Esophagus muscularis mucosa (tissue), 4 donors: Measurements from ENCODE around the gene ADGRB3. TPM values are rescaled to one million over a fixed set of nuclear protein-coding genes. Genes with fewer than 3 reads are reported as not detected.

Experiments
- DNase-seq: peaks from one replicate; pipeline ENCODE4 v3.0.0-alpha.2; 2017; ENCODE audit errors: extremely low spot score
- H3K27ac ChIP-seq, 4 donors: fragments of 200-600 bp; sonication (generic); replicated peaks in 1 of 4; 1 replicate in 3 of 4; 2 replicates in 1 of 4; pipeline ENCODE4 v1.5.1; 2016 to 2019; ENCODE audit warnings: mild to moderate bottlenecking in 1 of 4
- H3K27me3 ChIP-seq, 4 donors: fragments of 200-600 bp; sonication (generic); one replicate each; pipeline versions ENCODE4 v1.5.1 to v1.6.0; 2016 to 2019
- H3K36me3 ChIP-seq, 4 donors: fragments of 200-600 bp; sonication (generic); one replicate each; pipeline ENCODE4 v1.5.1; 2016 to 2019
- H3K4me1 ChIP-seq, 4 donors: fragments of 200-600 bp; sonication (generic); one replicate each; pipeline ENCODE4 v1.5.1; 2016 to 2019
- H3K4me3 ChIP-seq, 4 donors: fragments of 200-600 bp; sonication (generic); 1 replicate in 2 of 4; 2 replicates in 2 of 4; pipeline ENCODE4 v1.5.1; 2016 to 2019; ENCODE audit warnings: mild to moderate bottlenecking in 4 of 4, moderate library complexity in 1 of 4
- H3K9me3 ChIP-seq, 4 donors: fragments of 200-600 bp; sonication (generic); 1 replicate in 3 of 4; 2 replicates in 1 of 4; pipeline ENCODE4 v1.5.1; 2016 to 2019
- CTCF ChIP-seq, 3 experiments: fragments of 200-600 bp in 2 of 3; fragments of 450-650 bp in 1 of 3; sonication (generic) in 2 of 3; IDR thresholded peaks; one replicate each; pipeline ENCODE4 v1.5.1; 2017 to 2019; ENCODE audit warnings: antibody characterized with exemption in 3 of 3, mild to moderate bottlenecking in 2 of 3, moderate library complexity in 1 of 3
- EP300 ChIP-seq: sonication (generic); formaldehyde crosslinking; IDR thresholded peaks from one replicate; pipeline ENCODE4 v1.6.1; 2017; ENCODE audit warnings: antibody characterized with exemption
- POLR2A ChIP-seq: fragments of 450-650 bp; IDR thresholded peaks from one replicate; pipeline ENCODE4 v1.6.1; 2017; ENCODE audit warnings: antibody characterized with exemption, moderate library complexity, mild to moderate bottlenecking, low read depth
- POLR2AphosphoS5 ChIP-seq, 2 donors: sonication (generic); formaldehyde crosslinking; IDR thresholded peaks; one replicate each; pipeline ENCODE4 v1.6.1; 2017; ENCODE audit warnings: antibody characterized with exemption in 2 of 2
- WGBS: methylation state at CpG from one replicate; pipeline ENCODE4 v1.1.5; 2018; 5-methylcytosine and 5-hydroxymethylcytosine counted together
- intact Hi-C: fragments of 100-400 bp; cut with DNase I; formaldehyde crosslinking; loops from one replicate; pipeline ENCODE4 v1.15.1; 2023
- total RNA-seq, 4 donors: library from RNA; depleted of rRNA; stranded (reverse); fragments of >200 nt; gene quantifications; one replicate each; pipeline versions ENCODE4 v1.1.0 to v1.2.1, GENCODE V29; 2016

The ADGRB3 gene
- total RNA-seq, 4 donors from 2014 or later: 4.9 to 6.3 (median 5.8) TPM

GRCh38 chr6:69084746-69085335 is 449.8 kb downstream of the ADGRB3 start:
- Histone ChIP-seq H3K9me3 (no peaks in the 10 kb centered on the region), H3K27ac (no peak overlapping the region), H3K4me1 (no peaks in the 10 kb centered on the region), H3K27me3 (no peaks in the 10 kb centered on the region), H3K36me3 (no peaks in the 10 kb centered on the region), H3K4me3 (no peak overlapping the region)
- WGBS: 74% methylated on average over 4 of the region's 4 CpGs
- no peak for TF ChIP-seq POLR2AphosphoS5 (IDR thresholded peaks at IDR 0.05)
- TF ChIP-seq CTCF (IDR thresholded peaks at IDR 0.05): no peak
- TF ChIP-seq EP300: no peak
- no peak for TF ChIP-seq POLR2A
- no peak for DNase-seq
- intact Hi-C loops: no loop called here

GRCh38 chr6:69086689-69087088 is 451.6 kb downstream of the ADGRB3 start:
- Histone ChIP-seq H3K36me3 (no peaks in the 10 kb centered on the region), H3K4me1 (peaks cover 0 to 4% (median 0%) of the 10 kb centered on the region in 4 donors), H3K9me3 (no peaks in the 10 kb centered on the region), H3K4me3 (no peak overlapping the region), H3K27ac (no peak overlapping the region), H3K27me3 (no peaks in the 10 kb centered on the region)
- 91% methylated on average over 2 of the region's 2 CpGs for WGBS
- DNase-seq: no peak
- TF ChIP-seq POLR2AphosphoS5 (IDR thresholded peaks at IDR 0.05) (no peak), CTCF (IDR thresholded peaks at IDR 0.05) (no peak), EP300 (no peak), POLR2A (no peak)
- intact Hi-C loops: no loop called here

GRCh38 chr6:69089539-69089938 is 454.5 kb downstream of the ADGRB3 start:
- no peak overlapping the region for H3K27ac ChIP-seq
- H3K36me3 ChIP-seq: no peaks in the 10 kb centered on the region
- intact Hi-C loops: no loop called here
- peaks cover 0 to 4% (median 0%) of the 10 kb centered on the region in 4 donors for H3K4me1 ChIP-seq
- H3K4me3 ChIP-seq: no peak overlapping the region
- DNase-seq: no peak
- H3K27me3 ChIP-seq: no peaks in the 10 kb centered on the region
- no peak for TF ChIP-seq POLR2A
- TF ChIP-seq POLR2AphosphoS5 (IDR thresholded peaks at IDR 0.05): no peak
- TF ChIP-seq EP300: no peak
- TF ChIP-seq CTCF (IDR thresholded peaks at IDR 0.05): no peak
- WGBS: 88% methylated on average over 1 of the region's 1 CpG
- H3K9me3 ChIP-seq: no peaks in the 10 kb centered on the region

GRCh38 chr6:69090132-69090531 is 455.1 kb downstream of the ADGRB3 start:
- intact Hi-C loops: no loop called here
- Histone ChIP-seq H3K36me3 (no peaks in the 10 kb centered on the region), H3K9me3 (no peaks in the 10 kb centered on the region), H3K27ac (no peak overlapping the region), H3K4me3 (no peak overlapping the region), H3K4me1 (peaks cover 0 to 4% (median 0%) of the 10 kb centered on the region in 4 donors), H3K27me3 (no peaks in the 10 kb centered on the region)
- WGBS: 69% methylated on average over 1 of the region's 1 CpG
- TF ChIP-seq POLR2AphosphoS5 (IDR thresholded peaks at IDR 0.05) (no peak), CTCF (IDR thresholded peaks at IDR 0.05) (no peak), EP300 (no peak), POLR2A (no peak)
- no peak for DNase-seq

GRCh38 chr6:69096681-69097080 is 461.6 kb downstream of the ADGRB3 start:
- H3K36me3 ChIP-seq: no peaks in the 10 kb centered on the region
- no peaks in the 10 kb centered on the region for H3K9me3 ChIP-seq
- no peak for TF ChIP-seq POLR2AphosphoS5 (IDR thresholded peaks at IDR 0.05)
- no peak for TF ChIP-seq POLR2A
- no peak for TF ChIP-seq CTCF (IDR thresholded peaks at IDR 0.05)
- no peak for TF ChIP-seq EP300
- no peaks in the 10 kb centered on the region for H3K27me3 ChIP-seq
- 100% methylated on average over 1 of the region's 1 CpG for WGBS
- H3K27ac ChIP-seq: no peak overlapping the region
- DNase-seq: no peak
- H3K4me3 ChIP-seq: no peak overlapping the region
- intact Hi-C loops: no loop called here
- H3K4me1 ChIP-seq: no peaks in the 10 kb centered on the region
